OCI-LY7 (cell line): ENCODE data around the gene PRDM10. TPM values are rescaled to one million over a fixed set of nuclear protein-coding genes. Genes with fewer than 3 reads are reported as not detected.

ENCODE experiments used
- BruUV-seq: library from RNA; stranded (reverse); fragments of 400-500 nt; replicated peaks from 2 replicates; lab custom pipeline; 2021; lab: Mats Ljungman, UMichigan
- CTCF ChIA-PET: fragments of 300-600 bp; sonication (Branson Sonifier 250); formaldehyde crosslinking; loops from one replicate; lab custom pipeline; 2022; ENCODE audit warnings: antibody characterized with exemption; ENCODE audit not compliant: unreplicated experiment; lab: Charles Lee
- POLR2A ChIA-PET: fragments of 300-600 bp; sonication (Branson Sonifier 250); formaldehyde crosslinking; loops from one replicate; lab custom pipeline; 2022; ENCODE audit warnings: antibody characterized with exemption; lab: Charles Lee
- DNase-seq: peaks from one replicate; pipeline ENCODE4 v3.0.0-alpha.2; 2015; ENCODE audit warnings: low spot score
- H2AFZ ChIP-seq: fragments of 200-600 bp; sonication (generic), shearing (Covaris generic); 2 replicates; pipeline ENCODE4 v1.6.1; 2014; ENCODE audit warnings: mild to moderate bottlenecking, antibody characterized with exemption, low read length, moderate library complexity
- H3K27ac ChIP-seq: fragments of 200-600 bp; sonication (generic); 2 replicates; pipeline ENCODE4 v1.5.1; 2014; ENCODE audit warnings: mixed run types, low read depth, mild to moderate bottlenecking, moderate library complexity, low read length, inconsistent platforms; ENCODE audit not compliant: poor library complexity, severe bottlenecking
- H3K36me3 ChIP-seq: fragments of 200-600 bp; sonication (generic); 2 replicates; pipeline ENCODE4 v1.6.1; 2014; ENCODE audit warnings: mild to moderate bottlenecking, antibody characterized with exemption, low read length, moderate library complexity, mixed read lengths; ENCODE audit not compliant: insufficient read depth
- H3K4me1 ChIP-seq: fragments of 200-600 bp; sonication (generic); 2 replicates; pipeline ENCODE4 v1.5.1; 2014; ENCODE audit warnings: mild to moderate bottlenecking, low read length; ENCODE audit not compliant: insufficient read depth, poor library complexity, severe bottlenecking
- H3K4me2 ChIP-seq: fragments of 200-600 bp; sonication (generic); 2 replicates; pipeline ENCODE4 v1.6.1; 2014; ENCODE audit warnings: mild to moderate bottlenecking, low read length
- H3K4me3 ChIP-seq: fragments of 200-600 bp; sonication (generic); 2 replicates; pipeline ENCODE4 v1.5.1; 2014; ENCODE audit warnings: mild to moderate bottlenecking, low read depth, low read length; ENCODE audit not compliant: poor library complexity, severe bottlenecking
- H3K79me2 ChIP-seq: fragments of 200-600 bp; sonication (generic); 2 replicates; pipeline ENCODE4 v1.6.1; 2016; ENCODE audit warnings: low read depth, mild to moderate bottlenecking, low read length, moderate library complexity, mixed read lengths; ENCODE audit not compliant: insufficient read depth
- H3K9me2 ChIP-seq: fragments of 200-600 bp; sonication (generic); 2 replicates; pipeline ENCODE4 v1.6.1; 2016; ENCODE audit warnings: mild to moderate bottlenecking, low read length, mixed read lengths; ENCODE audit not compliant: insufficient read depth
- H3K9me3 ChIP-seq: fragments of 200-600 bp; sonication (generic); 2 replicates; pipeline ENCODE4 v1.6.1; 2014; ENCODE audit warnings: mild to moderate bottlenecking, mixed run types, low read length, mixed read lengths
- H4K20me1 ChIP-seq: fragments of 200-600 bp; sonication (generic); 2 replicates; pipeline ENCODE4 v1.6.1; 2014; ENCODE audit warnings: mild to moderate bottlenecking, antibody characterized with exemption, low read length, moderate library complexity, mixed read lengths; ENCODE audit not compliant: insufficient read depth
- EZH2phosphoT487 ChIP-seq: fragments of 200-600 bp; sonication (generic); IDR thresholded peaks from 2 replicates; pipeline ENCODE4 v1.6.1; 2018; ENCODE audit warnings: low read depth, borderline replicate concordance, mild to moderate bottlenecking, mixed run types, antibody characterized with exemption, low read length, moderate library complexity, mixed read lengths
- intact Hi-C: fragments of 100-400 bp; cut with micrococcal nuclease; formaldehyde crosslinking; loops from one replicate; pipeline ENCODE4 v1.10.0; 2022; ENCODE audit not compliant: unreplicated experiment
- total RNA-seq, 2 experiments: library from RNA; depleted of rRNA in 1 of 2; stranded (reverse); fragments of >200 nt in 1 of 2; shearing (Covaris generic) in 1 of 2; gene quantifications; 2 replicates each; pipeline ENCODE4 v1.2.3, GENCODE V29; 2014 to 2022
- TF ChIP-seq, protein P1 (sequence below): fragments of 200-600 bp; sonication (generic); conservative IDR thresholded peaks from 2 replicates; pipeline ENCODE4 v1.5.1; 2014; ENCODE audit warnings: mild to moderate bottlenecking, antibody characterized with exemption, low read length, moderate library complexity, mixed read lengths

Gene PRDM10
- total RNA-seq, 2 experiments from 2014 or later: 29.8 to 60.6 TPM

DNA sequence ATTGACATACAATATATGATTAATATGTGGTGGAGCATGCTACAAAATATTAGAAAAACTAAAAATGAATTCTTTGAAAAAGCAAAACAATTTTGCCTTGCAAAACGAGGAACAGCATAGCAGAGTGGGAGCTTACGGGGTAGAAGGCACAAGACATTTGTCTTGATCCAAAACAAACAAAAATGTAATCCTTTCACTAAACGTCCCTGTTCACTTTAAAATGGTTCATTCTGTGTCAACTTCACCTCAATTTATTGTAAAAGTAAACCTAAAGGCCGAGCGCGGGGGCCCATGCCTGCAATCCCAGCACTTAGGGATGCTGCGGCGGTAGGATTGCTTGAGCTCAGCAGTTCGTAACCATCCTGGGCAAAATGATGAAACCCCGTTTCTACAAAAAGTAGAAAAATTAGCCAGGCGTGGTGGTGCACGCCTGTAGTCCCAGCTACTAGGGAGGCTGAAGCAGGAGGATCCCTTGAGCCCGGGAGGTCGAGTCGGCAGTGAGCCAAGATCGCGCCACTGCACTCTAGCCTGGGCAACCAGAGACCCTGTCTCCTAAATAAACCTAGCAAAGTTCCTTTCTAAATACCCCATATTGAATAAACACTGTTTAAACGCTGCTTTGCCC is 2.0 kb downstream of the PRDM10 start:
- peaks cover 6% of the 10 kb centered on the region for H3K36me3 ChIP-seq
- H3K9me3 ChIP-seq: no peaks in the 10 kb centered on the region
- CTCF ChIA-PET: interaction anchor here (1.1 kb wide), 1 partner anchor 27 kb away, joined by 3 read pairs; no protein-coding TSS in a partner anchor
- H3K4me2 ChIP-seq: peak overlapping the region; percentile 98
- H2AFZ ChIP-seq: no peak overlapping the region
- BruUV-seq: no TSS peak
- no peak for DNase-seq
- H3K79me2 ChIP-seq: peaks cover 29% of the 10 kb centered on the region
- no peaks in the 10 kb centered on the region for H3K9me2 ChIP-seq
- peak overlapping the region; percentile 89 for H3K27ac ChIP-seq
- H4K20me1 ChIP-seq: no peaks in the 10 kb centered on the region
- intact Hi-C loops: loop anchor here (10.0 kb wide), 1 partner anchor 314 kb away; the partner anchor contains the start of gene ZBTB44
- peaks cover 77% of the 10 kb centered on the region for H3K4me1 ChIP-seq
- TF ChIP-seq, protein P1, sequence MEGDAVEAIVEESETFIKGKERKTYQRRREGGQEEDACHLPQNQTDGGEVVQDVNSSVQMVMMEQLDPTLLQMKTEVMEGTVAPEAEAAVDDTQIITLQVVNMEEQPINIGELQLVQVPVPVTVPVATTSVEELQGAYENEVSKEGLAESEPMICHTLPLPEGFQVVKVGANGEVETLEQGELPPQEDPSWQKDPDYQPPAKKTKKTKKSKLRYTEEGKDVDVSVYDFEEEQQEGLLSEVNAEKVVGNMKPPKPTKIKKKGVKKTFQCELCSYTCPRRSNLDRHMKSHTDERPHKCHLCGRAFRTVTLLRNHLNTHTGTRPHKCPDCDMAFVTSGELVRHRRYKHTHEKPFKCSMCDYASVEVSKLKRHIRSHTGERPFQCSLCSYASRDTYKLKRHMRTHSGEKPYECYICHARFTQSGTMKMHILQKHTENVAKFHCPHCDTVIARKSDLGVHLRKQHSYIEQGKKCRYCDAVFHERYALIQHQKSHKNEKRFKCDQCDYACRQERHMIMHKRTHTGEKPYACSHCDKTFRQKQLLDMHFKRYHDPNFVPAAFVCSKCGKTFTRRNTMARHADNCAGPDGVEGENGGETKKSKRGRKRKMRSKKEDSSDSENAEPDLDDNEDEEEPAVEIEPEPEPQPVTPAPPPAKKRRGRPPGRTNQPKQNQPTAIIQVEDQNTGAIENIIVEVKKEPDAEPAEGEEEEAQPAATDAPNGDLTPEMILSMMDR: no peak
- no peak for TF ChIP-seq EZH2phosphoT487
- H3K4me3 ChIP-seq: peak overlapping the region; percentile 91
- POLR2A ChIA-PET: interaction anchor here (0.8 to 6.5 kb wide), 13 partner anchors 8 to 132 kb away, joined by 3 to 89 read pairs (median 13); partner anchors contain the start of gene APLP2

DNA sequence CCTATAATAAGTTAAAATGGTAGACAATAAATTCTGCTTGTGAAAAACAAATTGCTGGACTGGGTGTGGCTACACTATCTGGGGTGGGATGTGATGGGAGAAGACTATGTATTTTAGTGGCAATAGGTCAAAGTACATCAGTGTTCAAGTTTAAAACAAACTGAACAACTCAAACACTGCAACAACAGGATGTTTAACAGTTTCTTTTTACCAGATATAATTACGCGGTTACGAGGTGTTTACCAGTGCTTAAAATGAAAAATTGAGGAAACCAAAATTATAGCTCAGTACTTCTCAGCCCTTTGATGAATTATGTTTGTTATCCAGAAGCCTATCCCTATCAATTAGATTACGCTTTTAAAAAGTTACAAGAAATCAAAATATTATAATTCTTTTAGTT is 3.2 kb downstream of the PRDM10 start:
- H3K4me3 ChIP-seq: no peak overlapping the region
- no peak for DNase-seq
- ChIA-PET POLR2A (interaction anchor here (0.5 to 6.4 kb wide), 5 partner anchors 28 to 633 kb away, joined by 3 to 89 read pairs (median 6); no protein-coding TSS in a partner anchor), CTCF (no interaction called here)
- H3K79me2 ChIP-seq: peaks cover 33% of the 10 kb centered on the region
- no TSS peak for BruUV-seq
- no peaks in the 10 kb centered on the region for H4K20me1 ChIP-seq
- H3K9me3 ChIP-seq: no peaks in the 10 kb centered on the region
- H3K27ac ChIP-seq: peak overlapping the region; percentile 34
- no peaks in the 10 kb centered on the region for H3K9me2 ChIP-seq
- intact Hi-C loops: no loop called here
- H2AFZ ChIP-seq: no peak overlapping the region
- TF ChIP-seq, protein P1: no peak
- no peak for TF ChIP-seq EZH2phosphoT487
- peaks cover 6% of the 10 kb centered on the region for H3K36me3 ChIP-seq
- peak overlapping the region; percentile 40 for H3K4me2 ChIP-seq
- peaks cover 77% of the 10 kb centered on the region for H3K4me1 ChIP-seq

DNA sequence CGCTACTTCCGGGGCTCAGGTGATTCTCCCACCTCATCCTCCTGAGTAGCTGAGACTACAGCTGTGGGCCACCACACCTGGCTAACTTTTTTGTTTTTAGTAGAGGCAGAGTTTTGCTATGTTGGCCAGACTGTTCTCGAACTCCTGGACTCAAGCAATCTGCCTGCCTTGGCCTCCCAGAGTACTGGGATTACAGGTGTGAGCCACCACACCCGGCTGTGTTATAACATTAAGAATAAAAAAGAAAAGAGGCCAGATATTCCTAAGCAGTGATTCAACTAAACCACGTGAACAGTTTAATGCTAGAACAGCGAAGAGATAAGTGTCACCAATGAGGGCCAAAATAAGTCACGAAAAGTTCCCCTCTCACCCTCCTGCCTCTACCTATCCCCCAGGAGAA is 3.7 kb downstream of the PRDM10 start:
- Histone ChIP-seq H3K36me3 (peaks cover 6% of the 10 kb centered on the region), H3K79me2 (peaks cover 33% of the 10 kb centered on the region), H3K9me3 (no peaks in the 10 kb centered on the region), H4K20me1 (no peaks in the 10 kb centered on the region), H2AFZ (no peak overlapping the region), H3K4me2 (peak overlapping the region; percentile 40), H3K4me1 (peaks cover 77% of the 10 kb centered on the region), H3K4me3 (no peak overlapping the region), H3K9me2 (no peaks in the 10 kb centered on the region), H3K27ac (peak overlapping the region; percentile 34)
- TF ChIP-seq, protein P1: no peak
- TF ChIP-seq EZH2phosphoT487: no peak
- ChIA-PET CTCF (no interaction called here), POLR2A (interaction anchor here (0.5 to 12.4 kb wide), 4 partner anchors 21 to 632 kb away, joined by 6 to 228 read pairs (median 48); no protein-coding TSS in a partner anchor)
- DNase-seq: no peak
- no TSS peak for BruUV-seq
- intact Hi-C loops: no loop called here
